Ovary (tissue), 3 donors: ENCODE measurements around the gene EYA2.

Experiments used
- CTCF ChIP-seq, 3 donors: fragments of 450-650 bp in 2 of 3; fragments of 200-600 bp in 1 of 3; IDR thresholded peaks; one replicate each; pipeline versions ENCODE4 v1.5.1 to v1.8.0; 2016 to 2022; ENCODE audit warnings: antibody characterized with exemption in 3 of 3, mild to moderate bottlenecking in 1 of 3
- EP300 ChIP-seq: sonication (generic); formaldehyde crosslinking; IDR thresholded peaks from one replicate; pipeline ENCODE4 v1.6.1; 2017; ENCODE audit warnings: antibody characterized with exemption
- POLR2A ChIP-seq: fragments of 450-650 bp; IDR thresholded peaks from one replicate; pipeline ENCODE4 v1.6.1; 2017; ENCODE audit warnings: antibody characterized with exemption, mild to moderate bottlenecking, moderate library complexity
- donor health status: DM: no; HTN: no; CAD: no.

GRCh38 chr20:47198996-47199552, 304.4 kb downstream of the EYA2 start:
- TF ChIP-seq CTCF (IDR thresholded peaks at IDR 0.05) (no peak), EP300 (no peak), POLR2A (no peak)
